NB4 (cell line): Measurements from ENCODE around the gene CAMKMT.

Source experiments
- DNase-seq: peaks from one replicate; pipeline ENCODE4 v3.0.0; 2010; ENCODE audit warnings: low read depth
- H3K4me3 ChIP-seq: one replicate; pipeline ENCODE4 v1.5.1; 2011; ENCODE audit warnings: mild to moderate bottlenecking, low read depth, low read length, moderate library complexity
- MYC ChIP-seq: IDR thresholded peaks from 2 replicates; pipeline ENCODE4 v1.6.1; 2011; ENCODE audit warnings: low read depth, low read length
- POLR2A ChIP-seq: IDR thresholded peaks from 2 replicates; pipeline ENCODE4 v1.6.1; 2011; ENCODE audit warnings: mild to moderate bottlenecking; ENCODE audit not compliant: insufficient read length; ENCODE audit errors: extremely low read depth
- TF ChIP-seq, protein P1 (sequence below): IDR thresholded peaks from 2 replicates; pipeline ENCODE4 v1.6.1; 2011; ENCODE audit warnings: low read depth, low read length
- TF ChIP-seq, protein P2 (sequence below): IDR thresholded peaks from one replicate; pipeline ENCODE4 v1.5.1; 2012; ENCODE audit warnings: low read depth, low read length

Gene CAMKMT

DNA sequence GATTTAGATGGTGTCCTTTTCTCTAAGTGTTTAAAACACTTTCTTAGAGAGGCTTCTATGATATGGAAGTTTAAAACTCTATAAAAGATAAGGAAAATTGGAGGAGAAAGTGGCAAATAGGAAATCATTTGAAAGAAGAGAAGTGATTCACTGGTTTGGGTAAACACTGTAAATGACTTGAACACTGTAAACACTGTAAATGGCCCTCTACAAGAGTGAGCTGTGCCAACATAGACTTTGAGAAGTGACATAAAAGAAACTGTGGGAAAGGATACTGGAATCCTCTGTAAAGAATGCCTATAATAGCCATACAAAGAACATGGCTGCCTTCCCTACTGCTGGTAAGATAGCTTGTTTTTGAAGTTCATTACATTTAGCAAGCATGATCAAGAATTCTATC is 368.8 kb downstream of the CAMKMT start:
- TF ChIP-seq MYC = no peak
- TF ChIP-seq, protein P1, sequence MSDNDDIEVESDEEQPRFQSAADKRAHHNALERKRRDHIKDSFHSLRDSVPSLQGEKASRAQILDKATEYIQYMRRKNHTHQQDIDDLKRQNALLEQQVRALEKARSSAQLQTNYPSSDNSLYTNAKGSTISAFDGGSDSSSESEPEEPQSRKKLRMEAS = no peak
- TF ChIP-seq, protein P2, sequence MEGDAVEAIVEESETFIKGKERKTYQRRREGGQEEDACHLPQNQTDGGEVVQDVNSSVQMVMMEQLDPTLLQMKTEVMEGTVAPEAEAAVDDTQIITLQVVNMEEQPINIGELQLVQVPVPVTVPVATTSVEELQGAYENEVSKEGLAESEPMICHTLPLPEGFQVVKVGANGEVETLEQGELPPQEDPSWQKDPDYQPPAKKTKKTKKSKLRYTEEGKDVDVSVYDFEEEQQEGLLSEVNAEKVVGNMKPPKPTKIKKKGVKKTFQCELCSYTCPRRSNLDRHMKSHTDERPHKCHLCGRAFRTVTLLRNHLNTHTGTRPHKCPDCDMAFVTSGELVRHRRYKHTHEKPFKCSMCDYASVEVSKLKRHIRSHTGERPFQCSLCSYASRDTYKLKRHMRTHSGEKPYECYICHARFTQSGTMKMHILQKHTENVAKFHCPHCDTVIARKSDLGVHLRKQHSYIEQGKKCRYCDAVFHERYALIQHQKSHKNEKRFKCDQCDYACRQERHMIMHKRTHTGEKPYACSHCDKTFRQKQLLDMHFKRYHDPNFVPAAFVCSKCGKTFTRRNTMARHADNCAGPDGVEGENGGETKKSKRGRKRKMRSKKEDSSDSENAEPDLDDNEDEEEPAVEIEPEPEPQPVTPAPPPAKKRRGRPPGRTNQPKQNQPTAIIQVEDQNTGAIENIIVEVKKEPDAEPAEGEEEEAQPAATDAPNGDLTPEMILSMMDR = no peak
- DNase-seq = no peak
- H3K4me3 ChIP-seq = no peak overlapping the region

DNA sequence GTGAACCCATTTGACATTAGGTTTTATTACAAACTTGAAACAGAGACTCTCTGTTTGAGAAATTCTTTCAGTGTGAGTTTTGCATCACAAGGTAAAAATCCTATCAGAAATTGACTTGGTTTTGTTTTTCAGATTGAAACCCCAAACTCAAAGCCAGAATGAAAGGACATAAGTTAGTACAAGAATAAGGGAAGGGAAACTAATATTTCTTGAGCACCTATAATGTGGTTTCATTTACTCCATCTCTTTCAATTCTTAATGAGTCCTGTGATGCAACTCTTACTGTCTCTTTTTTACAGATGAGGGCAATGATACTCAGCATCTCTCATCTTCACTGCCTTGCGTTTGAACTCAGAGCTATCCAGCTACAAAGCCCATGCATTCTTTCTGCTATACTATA is 369.8 kb downstream of the CAMKMT start:
- DNase-seq = no peak
- H3K4me3 ChIP-seq = no peak overlapping the region
- no peak for TF ChIP-seq POLR2A
- TF ChIP-seq, protein P1 = no peak
- TF ChIP-seq MYC = no peak
- TF ChIP-seq, protein P2 = no peak

DNA sequence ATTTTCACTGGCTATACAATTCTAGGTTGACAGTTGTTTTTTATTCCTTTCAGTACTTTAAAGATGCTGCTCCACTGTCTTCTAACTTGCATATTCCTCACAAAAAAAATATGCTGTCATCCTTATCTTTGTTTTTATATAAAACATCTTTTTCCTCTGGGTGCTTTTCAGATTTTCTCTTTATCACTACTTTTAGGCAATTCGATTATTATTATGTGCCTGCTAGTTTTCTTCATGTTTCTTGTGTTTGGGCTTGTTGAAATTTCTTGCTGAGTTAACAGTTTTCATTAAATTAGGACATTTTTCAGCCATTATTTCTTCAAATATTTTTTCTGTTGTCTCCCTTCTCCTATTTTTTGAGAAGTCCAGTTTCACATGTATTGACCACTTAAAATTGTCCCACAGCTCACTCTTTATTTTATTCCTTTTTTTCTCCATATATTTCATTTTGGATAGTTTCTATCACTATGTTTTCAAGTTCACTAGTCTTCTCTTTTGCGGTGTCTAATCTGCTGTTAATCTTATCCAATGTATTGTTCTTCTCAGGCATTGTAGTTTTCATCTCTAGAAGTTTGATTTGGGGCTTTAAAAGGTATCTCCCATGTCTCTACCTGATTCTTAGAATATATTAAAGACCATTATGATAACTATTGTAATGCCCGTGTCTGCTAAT is 374.7 kb downstream of the CAMKMT start:
- TF ChIP-seq, protein P2 = no peak
- no peak for TF ChIP-seq MYC
- TF ChIP-seq POLR2A = no peak
- TF ChIP-seq, protein P1 = no peak
- no peak overlapping the region for H3K4me3 ChIP-seq
- no peak for DNase-seq

DNA sequence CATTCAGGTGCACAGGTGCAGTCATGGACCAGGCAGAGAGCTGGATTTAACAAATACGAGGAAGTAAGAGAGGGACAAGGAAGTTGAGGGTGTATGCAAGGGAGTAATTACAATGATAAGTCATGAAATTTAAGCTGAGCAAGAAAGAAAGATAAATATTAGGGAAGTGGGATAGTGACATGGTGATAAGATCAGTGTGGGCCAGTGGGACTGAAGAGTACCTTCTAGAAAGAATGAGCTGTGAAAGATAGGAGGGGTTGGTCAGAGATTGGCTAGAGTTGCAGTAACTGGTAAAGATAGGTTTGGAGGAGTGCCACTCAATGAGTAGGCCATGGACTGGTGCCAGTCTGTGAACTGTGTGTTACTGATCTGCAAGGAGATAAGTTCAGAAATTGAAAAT is 378.9 kb downstream of the CAMKMT start:
- H3K4me3 ChIP-seq = no peak overlapping the region
- DNase-seq = peak; percentile 21
- TF ChIP-seq, protein P1 = no peak

DNA sequence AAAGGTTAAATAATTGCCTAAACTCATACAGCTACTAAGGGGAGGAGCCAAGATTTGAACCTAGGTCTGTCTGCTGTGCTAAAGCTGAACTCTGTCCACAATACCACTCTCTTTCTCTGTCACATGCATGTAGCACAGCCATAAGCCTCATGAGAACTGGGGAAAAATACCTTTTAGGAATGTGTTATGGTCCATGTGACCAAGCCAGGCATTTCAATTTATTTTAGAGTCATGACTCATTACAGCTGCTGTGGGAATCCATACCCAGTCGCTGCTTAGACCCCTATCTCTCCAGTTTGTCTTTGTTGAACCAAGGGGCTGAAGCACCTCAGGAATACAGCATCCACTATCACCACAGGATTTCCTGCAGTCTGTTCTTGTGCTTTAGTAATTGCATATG is 379.8 kb downstream of the CAMKMT start:
- TF ChIP-seq MYC (no peak), POLR2A (no peak)
- TF ChIP-seq, protein P2 = no peak
- TF ChIP-seq, protein P1 = no peak
- no peak overlapping the region for H3K4me3 ChIP-seq
- DNase-seq = no peak

DNA sequence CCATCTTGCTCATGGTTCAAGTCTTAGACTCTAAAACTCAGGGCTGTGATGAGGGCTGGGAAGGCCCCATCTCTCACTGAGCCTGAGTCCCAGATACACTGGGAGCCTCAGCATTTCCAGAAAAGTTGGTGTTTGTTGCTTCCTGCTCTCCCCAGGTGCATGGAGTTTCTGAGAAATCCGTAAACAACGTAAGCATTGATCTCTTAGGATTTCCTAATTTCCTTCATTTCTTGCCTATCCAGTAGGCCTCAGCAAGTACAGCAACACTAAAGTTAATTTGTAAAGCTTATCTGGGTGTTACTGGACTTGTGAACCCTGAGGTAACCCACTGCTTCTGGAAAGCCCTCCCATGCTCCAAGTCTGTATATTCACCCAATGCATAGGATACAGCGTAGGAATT is 380.3 kb downstream of the CAMKMT start:
- no peak overlapping the region for H3K4me3 ChIP-seq
- TF ChIP-seq, protein P1 = no peak
- TF ChIP-seq MYC = no peak
- TF ChIP-seq POLR2A = no peak
- TF ChIP-seq, protein P2 = no peak
- DNase-seq = no peak
